Skeletal muscle satellite cell (primary cell): Measurements from ENCODE around the gene ANOS1.
"Not testable (repeated sequence)": the region's sequence is repeated elsewhere in the genome, so short reads cannot be mapped to it uniquely, and the experiment has no call there.

Experiments used
- H3K27me3 ChIP-seq: 2 replicates; pipeline ENCODE4 v1.7.0; 2013; ENCODE audit warnings: low read length; ENCODE audit not compliant: control insufficient read depth, insufficient read depth
- H3K36me3 ChIP-seq: 2 replicates; pipeline ENCODE4 v1.7.0; 2013; ENCODE audit warnings: mild to moderate bottlenecking, control low read depth, low read length; ENCODE audit not compliant: insufficient read depth
- H3K4me1 ChIP-seq: 2 replicates; pipeline ENCODE4 v1.7.0; 2013; ENCODE audit warnings: low read length; ENCODE audit not compliant: control insufficient read depth, insufficient read depth
- H3K4me2 ChIP-seq: 2 replicates; pipeline ENCODE4 v1.7.0; 2013; ENCODE audit warnings: mild to moderate bottlenecking, low read length
- H3K4me3 ChIP-seq: 2 replicates; pipeline ENCODE4 v1.7.0; 2013; ENCODE audit warnings: low read length
- H3K9ac ChIP-seq: 2 replicates; pipeline ENCODE4 v1.7.0; 2013; ENCODE audit warnings: mild to moderate bottlenecking, low read depth, low read length, moderate library complexity
- H3K9me3 ChIP-seq: replicated peaks from 2 replicates; pipeline ENCODE4 v1.7.0; 2013; ENCODE audit warnings: mild to moderate bottlenecking, control low read depth, low read length

Gene ANOS1

DNA sequence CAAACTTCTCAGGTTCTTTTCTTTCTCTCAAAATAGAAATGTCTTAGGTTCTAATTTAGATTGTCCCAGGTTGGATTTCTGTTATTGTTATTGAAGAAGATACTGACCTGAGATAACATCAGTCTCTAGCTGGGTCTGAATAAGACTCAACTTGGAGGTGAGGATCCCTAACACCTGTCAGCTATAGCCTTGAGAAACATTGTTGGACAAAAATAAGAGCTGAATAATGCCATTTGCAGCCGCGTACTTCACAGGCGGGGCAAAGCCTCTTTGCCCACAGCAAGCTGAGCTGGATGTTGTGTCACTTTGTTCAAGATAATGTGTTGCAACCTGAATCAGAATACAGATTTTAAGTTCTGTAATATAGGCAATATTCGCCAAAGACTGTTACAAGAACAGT, 231.7 kb downstream of the ANOS1 start:
- Histone ChIP-seq H3K4me2 (no peak overlapping the region), H3K4me3 (no peak overlapping the region), H3K27me3 (no peaks in the 10 kb centered on the region), H3K36me3 (no peaks in the 10 kb centered on the region), H3K9me3 (peaks cover 3% of the 10 kb centered on the region), H3K4me1 (no peaks in the 10 kb centered on the region), H3K9ac (no peak overlapping the region)

- H3K4me3 ChIP-seq, H3K27me3 ChIP-seq, H3K4me1 ChIP-seq, H3K9me3 ChIP-seq, H3K36me3 ChIP-seq, H3K9ac ChIP-seq, H3K4me2 ChIP-seq: not testable (repeated sequence)
Observed at GRCh38 chrX:8495036-8495435, 236.9 kb downstream of the ANOS1 start.

DNA sequence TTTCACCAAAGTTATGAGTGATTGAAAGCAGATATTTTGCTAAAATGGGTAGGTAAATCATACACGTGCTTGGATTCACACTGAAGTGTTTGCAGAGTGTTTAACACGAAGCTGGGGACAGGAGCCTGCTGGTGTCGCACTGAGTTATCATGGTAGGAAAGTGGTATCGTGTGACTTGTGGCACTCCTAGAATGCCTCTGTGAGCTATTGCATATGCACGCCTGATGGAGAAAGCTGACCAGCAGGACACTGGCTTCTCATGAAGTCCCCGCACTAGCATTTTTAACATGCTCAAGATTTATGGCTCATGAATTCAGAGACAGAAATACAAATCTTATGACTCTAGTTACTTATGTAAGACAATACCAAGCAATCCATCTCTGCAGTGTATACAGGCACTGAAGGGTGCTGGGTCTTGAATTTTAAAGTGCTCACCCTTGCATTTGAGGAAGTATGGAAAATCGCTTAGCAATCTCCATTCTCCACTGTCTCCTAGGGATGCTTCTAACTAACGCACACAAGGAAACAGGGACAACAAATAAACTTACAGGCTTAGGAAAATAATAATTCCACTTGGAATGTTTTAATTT, 247.5 kb downstream of the ANOS1 start:
- Histone ChIP-seq H3K4me3 (no peak overlapping the region), H3K36me3 (no peaks in the 10 kb centered on the region), H3K9ac (no peak overlapping the region), H3K4me2 (no peak overlapping the region), H3K4me1 (no peaks in the 10 kb centered on the region), H3K27me3 (no peaks in the 10 kb centered on the region), H3K9me3 (no peaks in the 10 kb centered on the region)
